WERI-Rb-1 (cell line): Measurements from ENCODE around the gene RANBP3.
"Not testable (repeated sequence)": the region's sequence is repeated elsewhere in the genome, so short reads cannot be mapped to it uniquely, and the experiment has no call there.

Source experiments
- DNase-seq: peaks from one replicate; pipeline ENCODE4 v3.0.0-alpha.2; 2020
- H3K27ac ChIP-seq: fragments of 250-450 bp; sonication (Bioruptor Pico); 2 replicates; pipeline ENCODE4 v1.5.1; 2020; ENCODE audit warnings: mild to moderate bottlenecking, moderate library complexity
- H3K27me3 ChIP-seq: fragments of 250-450 bp; sonication (Bioruptor Pico); 2 replicates; pipeline ENCODE4 v1.5.1; 2021; ENCODE audit warnings: mild to moderate bottlenecking, low read depth, moderate library complexity; ENCODE audit not compliant: insufficient read depth, severe bottlenecking
- H3K36me3 ChIP-seq: fragments of 250-450 bp; sonication (Bioruptor Pico); 2 replicates; pipeline ENCODE4 v1.5.1; 2020; ENCODE audit warnings: mild to moderate bottlenecking, moderate library complexity
- H3K4me3 ChIP-seq: 2 replicates; pipeline ENCODE4 v1.5.1; 2011; ENCODE audit warnings: low read depth, mild to moderate bottlenecking, control low read depth, low read length
- H3K9me3 ChIP-seq: fragments of 250-450 bp; sonication (Bioruptor Pico); 2 replicates; pipeline ENCODE4 v1.5.1; 2021; ENCODE audit warnings: mild to moderate bottlenecking, moderate library complexity; ENCODE audit not compliant: severe bottlenecking
- TF ChIP-seq, protein P1 (sequence below): IDR thresholded peaks from 2 replicates; pipeline ENCODE4 v1.5.1; 2011; ENCODE audit warnings: low read depth, mild to moderate bottlenecking, control low read depth, inconsistent platforms, low read length

Gene RANBP3

DNA sequence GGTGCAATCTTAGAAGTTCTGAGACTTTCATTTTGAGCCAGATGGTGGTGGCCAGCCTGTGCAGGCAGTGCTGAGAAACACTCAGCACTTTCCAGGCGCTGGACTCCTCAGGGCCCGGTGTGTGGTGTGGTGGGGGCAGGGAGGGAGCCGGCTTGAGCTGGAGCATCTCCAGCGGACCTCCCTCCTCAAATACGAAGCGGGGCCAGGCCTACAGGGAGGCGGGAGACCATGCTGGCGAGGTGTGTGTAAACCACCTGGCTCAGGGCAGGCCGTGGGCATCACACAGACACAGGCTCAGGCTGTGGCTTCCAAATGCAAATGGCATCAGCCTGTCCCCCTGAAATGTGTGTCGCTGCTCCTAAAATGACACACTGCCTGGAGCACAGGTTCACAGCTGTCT lies 33.3 kb upstream of the RANBP3 start:
- no peak for DNase-seq
- Histone ChIP-seq H3K4me3 (no peak overlapping the region), H3K27ac (no peak overlapping the region), H3K36me3 (no peaks in the 10 kb centered on the region; the same call in 1 of the 2 replicates), H3K9me3 (no peaks in the 10 kb centered on the region), H3K27me3 (no peaks in the 10 kb centered on the region)
- TF ChIP-seq, protein P1, sequence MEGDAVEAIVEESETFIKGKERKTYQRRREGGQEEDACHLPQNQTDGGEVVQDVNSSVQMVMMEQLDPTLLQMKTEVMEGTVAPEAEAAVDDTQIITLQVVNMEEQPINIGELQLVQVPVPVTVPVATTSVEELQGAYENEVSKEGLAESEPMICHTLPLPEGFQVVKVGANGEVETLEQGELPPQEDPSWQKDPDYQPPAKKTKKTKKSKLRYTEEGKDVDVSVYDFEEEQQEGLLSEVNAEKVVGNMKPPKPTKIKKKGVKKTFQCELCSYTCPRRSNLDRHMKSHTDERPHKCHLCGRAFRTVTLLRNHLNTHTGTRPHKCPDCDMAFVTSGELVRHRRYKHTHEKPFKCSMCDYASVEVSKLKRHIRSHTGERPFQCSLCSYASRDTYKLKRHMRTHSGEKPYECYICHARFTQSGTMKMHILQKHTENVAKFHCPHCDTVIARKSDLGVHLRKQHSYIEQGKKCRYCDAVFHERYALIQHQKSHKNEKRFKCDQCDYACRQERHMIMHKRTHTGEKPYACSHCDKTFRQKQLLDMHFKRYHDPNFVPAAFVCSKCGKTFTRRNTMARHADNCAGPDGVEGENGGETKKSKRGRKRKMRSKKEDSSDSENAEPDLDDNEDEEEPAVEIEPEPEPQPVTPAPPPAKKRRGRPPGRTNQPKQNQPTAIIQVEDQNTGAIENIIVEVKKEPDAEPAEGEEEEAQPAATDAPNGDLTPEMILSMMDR = no peak

- no peaks in the 10 kb centered on the region; the same call in 1 of the 2 replicates for H3K36me3 ChIP-seq
- no peak overlapping the region for H3K27ac ChIP-seq
- H3K9me3 ChIP-seq = no peaks in the 10 kb centered on the region
- no peak overlapping the region for H3K4me3 ChIP-seq
- DNase-seq = no peak
- H3K27me3 ChIP-seq = no peaks in the 10 kb centered on the region
- TF ChIP-seq, protein P1 = no peak
Observed at GRCh38 chr19:6010107-6010506, 32.2 kb upstream of the RANBP3 start.

GRCh38 chr19:6007866-6008265 lies 29.9 kb upstream of the RANBP3 start:
- Histone ChIP-seq H3K4me3 (no peak overlapping the region), H3K36me3 (no peaks in the 10 kb centered on the region; the same call in 1 of the 2 replicates), H3K27ac (no peak overlapping the region), H3K9me3 (no peaks in the 10 kb centered on the region), H3K27me3 (no peaks in the 10 kb centered on the region)
- TF ChIP-seq, protein P1 = no peak
- DNase-seq = no peak

DNA sequence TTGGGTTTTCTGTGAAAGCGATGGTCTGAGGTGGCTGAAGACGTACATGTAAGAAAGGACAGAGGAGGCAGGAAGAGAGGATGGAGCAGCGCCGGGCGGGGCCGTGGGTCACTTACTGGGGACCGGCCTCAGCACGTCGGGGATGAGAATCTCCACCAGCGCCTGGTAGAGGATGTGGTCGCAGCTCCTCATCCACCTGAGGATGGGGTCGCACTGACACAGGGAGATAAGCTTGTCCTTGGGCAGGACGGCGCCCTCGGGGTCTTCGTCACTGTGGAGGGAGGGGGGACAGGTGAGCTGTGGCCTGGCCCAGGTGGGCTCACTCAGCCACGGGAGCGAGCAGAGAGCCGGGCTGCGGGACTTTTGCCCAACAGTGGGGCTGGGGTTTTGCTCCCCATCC lies 29.0 kb upstream of the RANBP3 start:
- DNase-seq = no peak

DNA sequence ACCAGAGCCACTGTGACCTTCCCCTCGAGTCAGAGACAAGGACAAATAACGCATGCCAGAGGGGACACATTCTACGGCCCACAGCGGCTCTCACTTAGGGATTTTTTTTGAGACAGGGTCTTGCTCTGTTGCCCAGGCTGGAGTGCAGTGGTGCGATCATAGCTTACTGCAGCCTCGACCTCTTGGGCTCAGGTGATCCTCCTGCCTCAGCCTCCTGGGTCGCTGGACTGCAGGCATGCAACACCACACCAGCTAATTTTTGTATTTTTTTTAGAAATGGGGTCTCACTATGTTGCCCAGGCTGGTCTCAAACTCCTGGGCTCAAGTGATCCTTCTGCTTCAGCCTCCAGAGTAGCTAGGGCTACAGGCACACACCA lies 28.1 kb upstream of the RANBP3 start:
- H3K4me3 ChIP-seq, H3K27me3 ChIP-seq, H3K9me3 ChIP-seq, DNase-seq, H3K27ac ChIP-seq, H3K36me3 ChIP-seq: not testable (repeated sequence)

More for the DNA sequence above, 29.0 kb upstream of the RANBP3 start:
- Histone ChIP-seq H3K27me3 (no peaks in the 10 kb centered on the region), H3K4me3 (no peak overlapping the region), H3K9me3 (no peaks in the 10 kb centered on the region), H3K27ac (no peak overlapping the region), H3K36me3 (no peaks in the 10 kb centered on the region; the same call in 1 of the 2 replicates)
- TF ChIP-seq, protein P1 = no peak

DNA sequence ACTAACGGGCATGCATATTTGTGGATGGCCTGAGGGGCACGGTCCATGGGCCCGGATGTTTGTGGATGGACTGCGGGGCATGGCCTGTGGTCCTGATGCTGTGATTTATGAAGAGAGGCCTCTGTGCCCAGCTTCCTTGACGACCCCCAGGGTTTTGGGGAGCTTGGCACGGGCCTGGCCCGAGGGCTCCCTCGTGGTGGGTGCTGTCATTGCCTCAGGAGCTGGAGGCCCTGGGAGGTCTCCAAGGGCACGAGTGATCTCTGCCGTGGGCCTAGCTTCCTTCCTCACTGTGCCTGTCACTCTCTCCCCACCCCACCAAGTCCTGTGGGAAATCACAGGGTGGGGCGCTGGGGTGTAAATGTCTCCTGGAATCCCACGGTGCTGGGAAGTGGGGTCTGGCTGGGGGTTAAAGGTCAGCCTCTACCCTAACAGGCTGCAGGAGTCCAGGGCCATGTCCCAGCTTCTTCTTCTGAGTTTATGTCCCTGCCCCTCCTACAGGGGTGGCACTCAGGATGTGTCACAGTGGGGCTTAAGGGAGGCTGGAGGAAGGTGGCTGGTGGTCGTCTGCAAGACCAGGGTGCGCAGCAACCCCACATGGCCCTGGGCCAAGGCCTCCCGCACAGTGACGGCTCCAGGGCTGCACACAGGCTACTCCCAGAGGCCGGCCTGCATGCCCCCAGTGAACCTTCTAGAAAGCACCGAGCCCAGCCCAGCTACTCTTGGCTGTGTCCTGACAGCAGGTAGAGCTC lies 27.6 kb upstream of the RANBP3 start:
- no peak overlapping the region for H3K4me3 ChIP-seq
- DNase-seq = no peak
- H3K9me3 ChIP-seq = no peaks in the 10 kb centered on the region
- no peaks in the 10 kb centered on the region for H3K27me3 ChIP-seq
- no peak overlapping the region for H3K27ac ChIP-seq
- H3K36me3 ChIP-seq = no peaks in the 10 kb centered on the region; the same call in 1 of the 2 replicates
- TF ChIP-seq, protein P1 = no peak
